ENCODE results near the gene SERHL2.
"Not testable (repeated sequence)": the region's sequence is repeated elsewhere in the genome, so short reads cannot be mapped to it uniquely, and the experiment has no call there.

GRCh38 chr22:42536634-42537033 lies 17.1 kb upstream of the SERHL2 start:
- not testable (repeated sequence) for TF ChIP-seq CTCF (IDR thresholded peaks at IDR 0.05; ENCODE audit: low read depth, low read length); POLR2A (IDR thresholded peaks at IDR 0.05; ENCODE audit: extremely low read depth, insufficient read length); MAX (IDR thresholded peaks at IDR 0.05; ENCODE audit: low read depth, low read length)
